PC-9 (cell line): Measurements from ENCODE around the gene AMPD2. TPM values are rescaled to one million over a fixed set of nuclear protein-coding genes. Genes with fewer than 3 reads are reported as not detected.

Experiments
- BruUV-seq: library from RNA; stranded (reverse); fragments of 400-500 nt; replicated peaks from 2 replicates; lab custom pipeline; 2021; lab: Mats Ljungman, UMichigan
- CTCF ChIA-PET: fragments of 300-600 bp; sonication (Branson Sonifier 250); formaldehyde crosslinking; loops from one replicate; lab custom pipeline; 2022; ENCODE audit warnings: antibody characterized with exemption; lab: Charles Lee
- POLR2A ChIA-PET: fragments of 300-600 bp; sonication (Branson Sonifier 250); formaldehyde crosslinking; loops from one replicate; lab custom pipeline; 2022; ENCODE audit warnings: antibody characterized with exemption; ENCODE audit not compliant: unreplicated experiment; lab: Charles Lee
- DNase-seq, 2 experiments: peaks; one replicate each; pipeline versions ENCODE4 v3.0.0 to v3.0.0-alpha.2; 2015 to 2022; ENCODE audit warnings: mixed read lengths in 1 of 2
- H2AFZ ChIP-seq: fragments of 200-600 bp; sonication (generic); 2 replicates; pipeline ENCODE4 v1.8.1; 2017; ENCODE audit warnings: antibody characterized with exemption
- H3F3A ChIP-seq: fragments of 200-600 bp; sonication (generic); 2 replicates; pipeline ENCODE4 v1.8.1; 2017; ENCODE audit warnings: antibody characterized with exemption, mild to moderate bottlenecking, low read depth; ENCODE audit not compliant: insufficient read depth
- H3K27ac ChIP-seq: fragments of 200-600 bp; sonication (generic); 2 replicates; pipeline ENCODE4 v1.6.1; 2016; ENCODE audit warnings: mixed run types
- H3K27me3 ChIP-seq: fragments of 200-600 bp; sonication (generic); 2 replicates; pipeline ENCODE4 v1.6.1; 2016; ENCODE audit warnings: low read depth, mixed run types; ENCODE audit not compliant: insufficient read depth
- H3K36me3 ChIP-seq: fragments of 200-600 bp; sonication (generic); 2 replicates; pipeline ENCODE4 v1.6.1; 2016; ENCODE audit warnings: low read depth, mixed run types
- H3K4me1 ChIP-seq: fragments of 200-600 bp; sonication (generic); replicated peaks from 2 replicates; pipeline ENCODE4 v1.6.1; 2016; ENCODE audit warnings: mixed run types; ENCODE audit not compliant: insufficient read depth
- H3K4me2 ChIP-seq: fragments of 200-600 bp; sonication (generic); 2 replicates; pipeline ENCODE4 v1.6.1; 2017; ENCODE audit warnings: mixed run types
- H3K4me3 ChIP-seq: fragments of 200-600 bp; sonication (generic); 2 replicates; pipeline ENCODE4 v1.6.1; 2016; ENCODE audit warnings: mixed run types
- H3K79me2 ChIP-seq: fragments of 200-600 bp; sonication (generic); 2 replicates; pipeline ENCODE4 v1.6.1; 2017; ENCODE audit warnings: low read depth, mixed run types
- H3K9me2 ChIP-seq: fragments of 200-600 bp; sonication (generic); 2 replicates; pipeline ENCODE4 v1.8.1; 2017; ENCODE audit warnings: mild to moderate bottlenecking; ENCODE audit not compliant: insufficient read depth
- H3K9me3 ChIP-seq: fragments of 200-600 bp; sonication (generic); 2 replicates; pipeline ENCODE4 v1.8.1; 2016; ENCODE audit warnings: low read depth; ENCODE audit not compliant: insufficient read depth
- H4K20me1 ChIP-seq: fragments of 200-600 bp; sonication (generic); 2 replicates; pipeline ENCODE4 v1.8.1; 2017; ENCODE audit not compliant: insufficient read depth
- CTCF ChIP-seq: fragments of 200-600 bp; sonication (generic); conservative IDR thresholded peaks from 2 replicates; pipeline ENCODE4 v1.6.1; 2017; ENCODE audit warnings: mixed run types, antibody characterized with exemption, mild to moderate bottlenecking, moderate library complexity
- EZH2 ChIP-seq: fragments of 200-600 bp; sonication (generic); IDR thresholded peaks from 2 replicates; pipeline ENCODE4 v1.8.0; 2017; ENCODE audit warnings: antibody characterized with exemption, low read depth
- intact Hi-C: fragments of 100-400 bp; cut with micrococcal nuclease; formaldehyde crosslinking; loops from one replicate; pipeline ENCODE4 v1.10.0; 2022; ENCODE audit not compliant: unreplicated experiment
- total RNA-seq: library from RNA; stranded (reverse); gene quantifications from 2 replicates; pipeline ENCODE4 v1.2.3, GENCODE V29; 2021

AMPD2 gene
- total RNA-seq, 1 experiment from 2014 or later: 66.7 TPM

- Histone ChIP-seq H2AFZ (no peak overlapping the region), H3K9me3 (no peaks in the 10 kb centered on the region), H3K79me2 (no peaks in the 10 kb centered on the region; the same call in 1 of the 2 replicates), H3K9me2 (no peaks in the 10 kb centered on the region), H3K4me2 (no peak overlapping the region), H3K4me3 (no peak overlapping the region), H4K20me1 (peaks cover 6% of the 10 kb centered on the region; the same call in 1 of the 2 replicates), H3K27ac (no peak overlapping the region), H3K36me3 (peaks cover 69% of the 10 kb centered on the region), H3K27me3 (no peaks in the 10 kb centered on the region), H3K4me1 (no peaks in the 10 kb centered on the region), H3F3A (peaks cover 17% of the 10 kb centered on the region; the same call in 1 of the 2 replicates)
- intact Hi-C loops: no loop called here
- TF ChIP-seq EZH2 (no peak), CTCF (no peak)
- CTCF ChIA-PET: no interaction called here
- no peak for DNase-seq
- POLR2A ChIA-PET: no interaction called here
- BruUV-seq: no TSS peak
Observed at GRCh38 chr1:109589679-109590078, 30.0 kb upstream of the AMPD2 start.

DNA sequence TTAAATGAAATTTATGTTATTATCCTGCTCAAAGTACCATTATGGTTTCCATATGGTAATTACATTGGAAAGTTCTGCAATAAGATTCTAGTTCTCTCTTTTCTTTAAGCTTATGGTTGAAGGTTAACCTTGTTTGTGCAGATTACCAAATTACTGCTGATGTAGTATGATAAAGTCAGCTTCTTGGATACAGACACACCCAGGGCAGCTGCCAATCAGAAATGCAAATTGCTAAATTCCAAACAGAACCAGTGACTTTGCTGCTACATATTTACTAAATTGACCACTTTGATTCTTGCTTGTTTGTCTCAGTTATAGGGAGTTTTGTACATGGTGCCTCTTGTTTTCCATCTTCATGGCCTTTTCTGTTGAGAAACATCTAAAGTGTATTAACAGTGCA is 26.7 kb upstream of the AMPD2 start:
- Histone ChIP-seq H3K36me3 (peaks cover 62% of the 10 kb centered on the region), H3K27ac (no peak overlapping the region), H3K27me3 (no peaks in the 10 kb centered on the region), H3K4me2 (no peak overlapping the region), H3K9me3 (no peaks in the 10 kb centered on the region), H3K4me1 (no peaks in the 10 kb centered on the region), H4K20me1 (peaks cover 12% of the 10 kb centered on the region; the same call in 1 of the 2 replicates), H3F3A (0 out of 2 replicates have a peak, but pooled peaks cover 13% of the 10 kb centered on the region), H2AFZ (no peak overlapping the region), H3K79me2 (no peaks in the 10 kb centered on the region), H3K9me2 (no peaks in the 10 kb centered on the region), H3K4me3 (no peak overlapping the region)
- CTCF ChIA-PET: no interaction called here
- POLR2A ChIA-PET: interaction anchor here (0.6 kb wide), 1 partner anchor 181 kb away, joined by 5 read pairs; no protein-coding TSS in a partner anchor
- intact Hi-C loops: no loop called here
- no TSS peak for BruUV-seq
- no peak for DNase-seq
- no peak for TF ChIP-seq EZH2
- TF ChIP-seq CTCF: no peak

- H2AFZ ChIP-seq: no peak overlapping the region
- H3K9me2 ChIP-seq: no peaks in the 10 kb centered on the region
- no peak for DNase-seq
- H3K4me1 ChIP-seq: no peaks in the 10 kb centered on the region
- CTCF ChIA-PET: interaction anchor here (0.6 kb wide), 1 partner anchor 389 kb away, joined by 3 read pairs; the partner anchor contains the start of gene AHCYL1
- intact Hi-C loops: no loop called here
- H3F3A ChIP-seq: 0 out of 2 replicates have a peak, but pooled peaks cover 8% of the 10 kb centered on the region
- POLR2A ChIA-PET: no interaction called here
- TF ChIP-seq CTCF: no peak
- TF ChIP-seq EZH2: no peak
- no peak overlapping the region for H3K4me2 ChIP-seq
- H3K4me3 ChIP-seq: no peak overlapping the region
- H3K27ac ChIP-seq: no peak overlapping the region
- H3K27me3 ChIP-seq: no peaks in the 10 kb centered on the region
- H3K79me2 ChIP-seq: no peaks in the 10 kb centered on the region
- no peaks in the 10 kb centered on the region for H3K9me3 ChIP-seq
- H3K36me3 ChIP-seq: peaks cover 56% of the 10 kb centered on the region
- H4K20me1 ChIP-seq: peaks cover 12% of the 10 kb centered on the region; the same call in 1 of the 2 replicates
- BruUV-seq: no TSS peak
Observed at GRCh38 chr1:109595531-109595930, 24.1 kb upstream of the AMPD2 start.
